GM06990 (cell line): Measurements from ENCODE around the gene OR2S2.

ENCODE experiments used
- DNase-seq: peaks from one replicate; pipeline ENCODE4 v3.0.0-alpha.2; 2011; ENCODE audit not compliant: insufficient read length; ENCODE audit errors: extremely low read depth
- H3K27me3 ChIP-seq: replicated peaks from 2 replicates; pipeline ENCODE4 v1.6.0; 2011; ENCODE audit warnings: low read length; ENCODE audit not compliant: control insufficient read depth, insufficient read depth
- H3K36me3 ChIP-seq: 2 replicates; pipeline ENCODE4 v1.5.1; 2011; ENCODE audit warnings: low read length; ENCODE audit not compliant: control insufficient read depth, insufficient read depth
- H3K4me3 ChIP-seq: replicated peaks from 2 replicates; pipeline ENCODE4 v1.5.1; 2011; ENCODE audit warnings: low read depth, mild to moderate bottlenecking, control low read depth, low read length
- CTCF ChIP-seq: IDR thresholded peaks from 2 replicates; pipeline ENCODE4 v1.5.1; 2011; ENCODE audit warnings: low read length, control low read depth, mild to moderate bottlenecking, inconsistent platforms; ENCODE audit not compliant: insufficient read depth, poor library complexity, severe bottlenecking

The OR2S2 gene

GRCh38 chr9:35942286-35942685 is 15.7 kb downstream of the OR2S2 start:
- no peak overlapping the region for H3K4me3 ChIP-seq
- H3K27me3 ChIP-seq: no peaks in the 10 kb centered on the region; the same call in 1 of the 2 replicates
- no peak for DNase-seq
- no peak for TF ChIP-seq CTCF
- no peaks in the 10 kb centered on the region for H3K36me3 ChIP-seq

- H3K4me3 ChIP-seq: no peak overlapping the region
- H3K36me3 ChIP-seq: no peaks in the 10 kb centered on the region
- H3K27me3 ChIP-seq: no peaks in the 10 kb centered on the region; the same call in 1 of the 2 replicates
- TF ChIP-seq CTCF: no peak
- DNase-seq: no peak
Observed at GRCh38 chr9:35940458-35941407, 17.2 kb downstream of the OR2S2 start.

- Histone ChIP-seq H3K36me3 (no peaks in the 10 kb centered on the region), H3K27me3 (no peaks in the 10 kb centered on the region; the same call in 1 of the 2 replicates)
- no peak for TF ChIP-seq CTCF
Observed at GRCh38 chr9:35939679-35940250, 18.2 kb downstream of the OR2S2 start.

GRCh38 chr9:35938474-35939356 is 19.2 kb downstream of the OR2S2 start:
- no peaks in the 10 kb centered on the region for H3K36me3 ChIP-seq
- no peaks in the 10 kb centered on the region for H3K27me3 ChIP-seq
- no peak for DNase-seq
- H3K4me3 ChIP-seq: no peak overlapping the region
- TF ChIP-seq CTCF: no peak

More at GRCh38 chr9:35939679-35940250, 18.2 kb downstream of the OR2S2 start:
- no peak overlapping the region for H3K4me3 ChIP-seq
- DNase-seq: no peak

GRCh38 chr9:35937227-35937626 is 20.7 kb downstream of the OR2S2 start:
- no peak for DNase-seq
- Histone ChIP-seq H3K36me3 (no peaks in the 10 kb centered on the region), H3K4me3 (no peak overlapping the region), H3K27me3 (no peaks in the 10 kb centered on the region)
- TF ChIP-seq CTCF: no peak
